ENCODE measurements around the gene CEACAM21. TPM values are rescaled to one million over a fixed set of nuclear protein-coding genes. Genes with fewer than 3 reads are reported as not detected.
"Not testable (repeated sequence)": the region's sequence is repeated elsewhere in the genome, so short reads cannot be mapped to it uniquely, and the experiment has no call there.

Gene CEACAM21
- total and polyA plus RNA-seq, 7 donors = 0.05 to 0.48 (median 0.21) TPM; not detected in 2

GRCh38 chr19:41578886-41579285 is 2.9 kb downstream of the CEACAM21 start:
- WGBS, 3 donors = 49 to 68% (median 61%) methylated on average over 2 of the region's 2 CpGs
- no peaks in the 10 kb centered on the region for H3K4me1 ChIP-seq
- no peaks in the 10 kb centered on the region for H3K36me3 ChIP-seq (ENCODE audit: insufficient read depth in 1 of 2, low read depth in 1 of 2)
- H3K9me3 ChIP-seq = no peaks in the 10 kb centered on the region
- no peak overlapping the region for H3K4me3 ChIP-seq
- no peak overlapping the region for H3K27ac ChIP-seq
- DNase-seq (no peak), ATAC-seq (no peak)
- intact Hi-C loops (cut with DNase I) = no loop called here
- no peaks in the 10 kb centered on the region for H3K27me3 ChIP-seq (ENCODE audit: insufficient read depth in 3 of 3, low read length in 2 of 3)
- no peak for TF ChIP-seq CTCF (IDR thresholded peaks at IDR 0.05)

- H3K4me1 ChIP-seq; H3K27me3 ChIP-seq (ENCODE audit: insufficient read depth in 3 of 3, low read length in 2 of 3); intact Hi-C loops (cut with DNase I); DNase-seq; ATAC-seq; H3K9me3 ChIP-seq; H3K27ac ChIP-seq; H3K4me3 ChIP-seq; H3K36me3 ChIP-seq (ENCODE audit: insufficient read depth in 1 of 2, low read depth in 1 of 2): not testable (repeated sequence)
- 56 to 60% (median 57%) methylated on average over 4 of the region's 4 CpGs for WGBS, 3 donors
Measured at GRCh38 chr19:41581068-41581467, 5.1 kb downstream of the CEACAM21 start.

GRCh38 chr19:41582577-41583182 is 6.7 kb downstream of the CEACAM21 start:
- H3K27ac ChIP-seq; H3K36me3 ChIP-seq (ENCODE audit: insufficient read depth in 1 of 2, low read depth in 1 of 2); intact Hi-C loops (cut with DNase I); H3K27me3 ChIP-seq (ENCODE audit: insufficient read depth in 3 of 3, low read length in 2 of 3); H3K4me3 ChIP-seq; ATAC-seq; H3K4me1 ChIP-seq; DNase-seq; H3K9me3 ChIP-seq: not testable (repeated sequence)
- WGBS, 3 donors = 76 to 87% (median 85%) methylated on average over 1 of the region's 1 CpG

- Histone ChIP-seq H3K27me3 (ENCODE audit: insufficient read depth in 3 of 3, low read length in 2 of 3) (no peaks in the 10 kb centered on the region), H3K27ac (no peak overlapping the region), H3K4me1 (no peaks in the 10 kb centered on the region), H3K36me3 (ENCODE audit: insufficient read depth in 1 of 2, low read depth in 1 of 2) (no peaks in the 10 kb centered on the region), H3K9me3 (no peaks in the 10 kb centered on the region), H3K4me3 (no peak overlapping the region)
- no peak for ATAC-seq
- intact Hi-C loops (cut with DNase I) = no loop called here
- no peak for DNase-seq
- no peak for TF ChIP-seq CTCF (IDR thresholded peaks at IDR 0.05)
- 47 to 67% (median 65%) methylated on average over 6 of the region's 6 CpGs for WGBS, 3 donors
Measured at GRCh38 chr19:41584260-41584810, 8.4 kb downstream of the CEACAM21 start.

GRCh38 chr19:41584931-41585330 is 9.0 kb downstream of the CEACAM21 start:
- no peak for ATAC-seq
- no peaks in the 10 kb centered on the region for H3K36me3 ChIP-seq (ENCODE audit: insufficient read depth in 1 of 2, low read depth in 1 of 2)
- H3K9me3 ChIP-seq = no peaks in the 10 kb centered on the region
- no peaks in the 10 kb centered on the region for H3K4me1 ChIP-seq
- intact Hi-C loops (cut with DNase I) = no loop called here
- no peak overlapping the region for H3K4me3 ChIP-seq
- no peak overlapping the region for H3K27ac ChIP-seq
- 70 to 75% (median 75%) methylated on average over 1 of the region's 1 CpG for whole genome bisulfite sequencing, 3 donors
- no peak for TF ChIP-seq CTCF (IDR thresholded peaks at IDR 0.05)
- no peaks in the 10 kb centered on the region for H3K27me3 ChIP-seq (ENCODE audit: insufficient read depth in 3 of 3, low read length in 2 of 3)
- no peak for DNase-seq

GRCh38 chr19:41586064-41586463 is 10.1 kb downstream of the CEACAM21 start:
- no peak for DNase-seq
- TF ChIP-seq CTCF (IDR thresholded peaks at IDR 0.05) = no peak

More at GRCh38 chr19:41586064-41586463, 10.1 kb downstream of the CEACAM21 start:
- Histone ChIP-seq H3K36me3 (ENCODE audit: insufficient read depth in 1 of 2, low read depth in 1 of 2) (no peaks in the 10 kb centered on the region), H3K9me3 (no peaks in the 10 kb centered on the region), H3K4me3 (no peak overlapping the region), H3K27me3 (ENCODE audit: insufficient read depth in 3 of 3, low read length in 2 of 3) (no peaks in the 10 kb centered on the region), H3K4me1 (no peaks in the 10 kb centered on the region), H3K27ac (no peak overlapping the region)
- intact Hi-C loops (cut with DNase I) = no loop called here
- no peak for ATAC-seq
